Endothelial cell of umbilical vein (primary cell): ENCODE results near the gene TEX48. TPM values are rescaled to one million over a fixed set of nuclear protein-coding genes. Genes with fewer than 3 reads are reported as not detected.

ENCODE experiments used
- BruUV-seq: library from RNA; stranded (reverse); fragments of 400-500 nt; replicated peaks from 2 replicates; lab custom pipeline; 2021; lab: Mats Ljungman, UMichigan
- CTCF ChIA-PET: fragments of 300-600, 350-600 bp; sonication (Branson Sonifier 250); formaldehyde crosslinking; loops from one replicate; lab custom pipeline; 2021; ENCODE audit warnings: antibody characterized with exemption, inconsistent platforms; lab: Charles Lee
- POLR2A ChIA-PET: fragments of 300-600, 350-600 bp; sonication (Branson Sonifier 250); formaldehyde crosslinking; loops from one replicate; lab custom pipeline; 2021; ENCODE audit warnings: antibody characterized with exemption, inconsistent platforms; lab: Charles Lee
- DNase-seq: peaks from one replicate; pipeline ENCODE4 v3.0.0-alpha.2; 2011; ENCODE audit warnings: low read depth, low spot score
- FAIRE-seq: peaks from 2 replicates; lab custom pipeline; 2011; peaks lifted over from hg19 to GRCh38; lab: Jason Lieb, UNC
- H2AFZ ChIP-seq: 2 replicates; pipeline ENCODE4 v1.6.0; 2012; ENCODE audit warnings: low read depth, low read length, control low read depth, inconsistent platforms
- H3K27ac ChIP-seq: 2 replicates; pipeline ENCODE4 v1.5.1; 2011; ENCODE audit warnings: low read depth, mild to moderate bottlenecking, control low read depth, low read length, moderate library complexity; ENCODE audit not compliant: insufficient read depth
- H3K27me3 ChIP-seq, 2 experiments: 2 replicates each; pipeline versions ENCODE4 v1.6.0 to v1.6.1; 2011; ENCODE audit warnings: low read length in 2 of 2, mixed read lengths in 1 of 2; ENCODE audit not compliant: control insufficient read depth in 2 of 2, insufficient read depth in 2 of 2
- H3K36me3 ChIP-seq, 2 experiments: 2 replicates in 1 of 2; 3 replicates in 1 of 2; pipeline ENCODE4 v1.5.1; 2011; ENCODE audit warnings: low read length in 2 of 2, mild to moderate bottlenecking in 1 of 2, moderate library complexity in 1 of 2; ENCODE audit not compliant: control insufficient read depth in 2 of 2, insufficient read depth in 2 of 2; ENCODE audit errors: extremely low read depth in 1 of 2
- H3K4me1 ChIP-seq: 3 replicates; pipeline ENCODE4 v1.5.1; 2011; ENCODE audit warnings: mild to moderate bottlenecking, low read length; ENCODE audit not compliant: control insufficient read depth, insufficient read depth; ENCODE audit errors: extremely low read depth
- H3K4me2 ChIP-seq: 2 replicates; pipeline ENCODE4 v1.6.1; 2011; ENCODE audit warnings: low read length, control low read depth, mixed read lengths; ENCODE audit not compliant: insufficient read depth
- H3K4me3 ChIP-seq, 3 experiments: fragments of 200-600 bp in 1 of 3; sonication (generic), shearing (Covaris generic) in 1 of 3; replicated peaks in 1 of 3; 2 replicates each; pipeline ENCODE4 v1.5.1; 2011 to 2016; ENCODE audit warnings: control low read depth in 3 of 3, low read length in 3 of 3, mild to moderate bottlenecking in 2 of 3, inconsistent platforms in 1 of 3, low read depth in 1 of 3, moderate library complexity in 1 of 3; ENCODE audit not compliant: insufficient read depth in 1 of 3
- H3K79me2 ChIP-seq: 2 replicates; pipeline ENCODE4 v1.6.0; 2012; ENCODE audit warnings: low read length, inconsistent platforms; ENCODE audit not compliant: control insufficient read depth, insufficient read depth
- H3K9ac ChIP-seq: replicated peaks from 2 replicates; pipeline ENCODE3; 2011; ENCODE audit warnings: low read length, control low read depth; ENCODE audit not compliant: insufficient read depth; ENCODE audit errors: extremely low read depth
- H3K9me1 ChIP-seq: replicated peaks from 3 replicates; pipeline ENCODE4 v1.6.0; 2011; ENCODE audit warnings: mild to moderate bottlenecking, low read length; ENCODE audit not compliant: control insufficient read depth, insufficient read depth; ENCODE audit errors: extremely low read depth
- H3K9me3 ChIP-seq: replicated peaks from 2 replicates; pipeline ENCODE4 v1.5.1; 2012; ENCODE audit warnings: low read length, inconsistent platforms; ENCODE audit not compliant: control insufficient read depth, insufficient read depth
- H4K20me1 ChIP-seq: replicated peaks from 2 replicates; pipeline ENCODE3; 2011; ENCODE audit warnings: mild to moderate bottlenecking, low read length; ENCODE audit not compliant: control insufficient read depth, insufficient read depth; ENCODE audit errors: extremely low read depth
- EZH2 ChIP-seq: IDR thresholded peaks from 2 replicates; pipeline ENCODE4 v1.6.1; 2012; ENCODE audit warnings: borderline replicate concordance, low read depth, mild to moderate bottlenecking, moderate library complexity, low read length, inconsistent platforms; ENCODE audit not compliant: severe bottlenecking
- FOS ChIP-seq: IDR thresholded peaks from 2 replicates; pipeline ENCODE4 v1.6.1; 2011; ENCODE audit warnings: mild to moderate bottlenecking, low read length, moderate library complexity, borderline replicate concordance; ENCODE audit not compliant: insufficient read depth
- GATA2 ChIP-seq: IDR thresholded peaks from 2 replicates; pipeline ENCODE4 v1.7.0; 2011; ENCODE audit warnings: low read depth, mild to moderate bottlenecking, moderate library complexity, mixed read lengths, low read length; ENCODE audit not compliant: insufficient read length, insufficient read depth
- JUN ChIP-seq: IDR thresholded peaks from 2 replicates; pipeline ENCODE4 v1.6.1; 2011; ENCODE audit warnings: borderline replicate concordance, low read depth; ENCODE audit not compliant: insufficient read length, insufficient read depth
- MAX ChIP-seq: IDR thresholded peaks from 2 replicates; pipeline ENCODE4 v1.6.1; 2011; ENCODE audit not compliant: insufficient read depth, insufficient read length
- MYC ChIP-seq: IDR thresholded peaks from one replicate; pipeline ENCODE4 v1.6.1; 2011; ENCODE audit warnings: mild to moderate bottlenecking, low read depth, low read length
- POLR2A ChIP-seq: IDR thresholded peaks from 2 replicates; pipeline ENCODE4 v1.6.1; 2012; ENCODE audit warnings: low read depth, mild to moderate bottlenecking, control low read depth, low read length
- POLR2AphosphoS5 ChIP-seq: IDR thresholded peaks from 2 replicates; pipeline ENCODE4 v1.6.1; 2012; ENCODE audit warnings: low read depth, mild to moderate bottlenecking, control low read depth, low read length, moderate library complexity; ENCODE audit not compliant: insufficient read depth
- dilution Hi-C: fragments of 300-500 bp; cut with MboI; formaldehyde crosslinking; loops from one replicate; pipeline ENCODE4 v1.15.0; 2019; ENCODE audit warnings: low sequenced_read_pairs; ENCODE audit not compliant: extremely low pct_ligation_motif_present
- intact Hi-C: fragments of 100-400 bp; cut with micrococcal nuclease; formaldehyde crosslinking; loops from one replicate; pipeline ENCODE4 v1.10.0; 2022
- polyA plus RNA-seq, 4 experiments: library from polyadenylated mRNA; depleted of rRNA in 3 of 4; stranded (reverse) in 3 of 4; unstranded in 1 of 4; fragments of >200 nt; gene quantifications; 2 replicates each; pipeline versions ENCODE4 v1.2.1 to v1.2.3, GENCODE V29; 2011 to 2012; ENCODE audit warnings: missing spikeins in 1 of 4
- total RNA-seq: library from RNA; stranded (reverse); gene quantifications from 2 replicates; pipeline ENCODE4 v1.2.3, GENCODE V29; 2021
- TF ChIP-seq, protein P1 (sequence below), 2 donors: IDR thresholded peaks; 1 replicate in 1 of 2; 2 replicates in 1 of 2; pipeline ENCODE4 v1.5.1; 2011; ENCODE audit warnings: low read length in 2 of 2, mild to moderate bottlenecking in 2 of 2, moderate library complexity in 2 of 2, control low read depth in 1 of 2, inconsistent platforms in 1 of 2, low read depth in 1 of 2; ENCODE audit not compliant: insufficient read depth in 1 of 2; ENCODE audit errors: extremely low read depth in 1 of 2

TEX48 gene
- total and polyA plus RNA-seq, 2 donors (not counting 3 experiments of a cell fraction or from before 2014, with no cell fraction given): not detected

GRCh38 chr9:114701988-114702387 is 20.0 kb upstream of the TEX48 start:
- Histone ChIP-seq H3K4me1 (no peaks in the 10 kb centered on the region), H3K27me3 (peaks cover 1 to 4% of the 10 kb centered on the region in 2 experiments), H3K4me3 (no peak overlapping the region), H3K4me2 (no peak overlapping the region), H3K27ac (no peak overlapping the region), H3K79me2 (no peaks in the 10 kb centered on the region), H3K9me3 (no peaks in the 10 kb centered on the region), H3K9ac (no peak overlapping the region), H2AFZ (no peak overlapping the region), H4K20me1 (no peaks in the 10 kb centered on the region), H3K9me1 (no peaks in the 10 kb centered on the region), H3K36me3 (no peaks in the 10 kb centered on the region)
- no peak for FAIRE-seq
- dilution Hi-C loops (no loop called here), intact Hi-C loops (no loop called here)
- CTCF ChIA-PET: interaction anchor here (0.7 kb wide), 1 partner anchor 230 kb away, joined by 3 read pairs; no protein-coding TSS in a partner anchor
- DNase-seq: no peak
- POLR2A ChIA-PET: no interaction called here
- TF ChIP-seq EZH2: no peak
- TF ChIP-seq JUN: no peak
- no peak for TF ChIP-seq FOS
- TF ChIP-seq POLR2AphosphoS5: no peak
- no peak for TF ChIP-seq POLR2A
- BruUV-seq: no TSS peak

DNA sequence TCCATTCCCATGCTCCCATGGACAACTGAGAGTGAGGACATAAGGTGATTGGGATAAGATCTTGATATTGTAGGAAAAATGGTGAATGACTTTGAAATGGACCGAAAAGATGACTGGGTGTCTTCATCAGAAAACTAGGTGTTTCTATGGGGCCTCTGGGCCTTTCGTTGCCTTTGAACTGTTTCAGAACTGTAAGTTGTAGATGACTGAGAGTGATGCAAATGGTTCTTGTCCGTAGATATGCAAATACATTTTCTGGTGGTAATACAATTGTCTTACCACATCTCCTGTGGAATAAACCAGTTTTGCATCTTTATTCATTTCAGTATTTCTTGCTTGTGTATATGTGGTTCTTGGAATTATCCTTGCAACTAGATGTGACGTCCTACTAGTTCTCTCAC is 16.0 kb upstream of the TEX48 start:
- FAIRE-seq: no peak
- H3K4me2 ChIP-seq: no peak overlapping the region
- no peaks in the 10 kb centered on the region for H3K9me3 ChIP-seq
- DNase-seq: no peak
- H3K27me3 ChIP-seq: no peaks in the 10 kb centered on the region
- no peak overlapping the region for H3K9ac ChIP-seq
- no peak for TF ChIP-seq EZH2
- TF ChIP-seq MYC: no peak
- no peak for TF ChIP-seq FOS
- no peak for TF ChIP-seq MAX
- TF ChIP-seq POLR2A: no peak
- no peak for TF ChIP-seq JUN
- TF ChIP-seq GATA2: no peak
- TF ChIP-seq, protein P1, sequence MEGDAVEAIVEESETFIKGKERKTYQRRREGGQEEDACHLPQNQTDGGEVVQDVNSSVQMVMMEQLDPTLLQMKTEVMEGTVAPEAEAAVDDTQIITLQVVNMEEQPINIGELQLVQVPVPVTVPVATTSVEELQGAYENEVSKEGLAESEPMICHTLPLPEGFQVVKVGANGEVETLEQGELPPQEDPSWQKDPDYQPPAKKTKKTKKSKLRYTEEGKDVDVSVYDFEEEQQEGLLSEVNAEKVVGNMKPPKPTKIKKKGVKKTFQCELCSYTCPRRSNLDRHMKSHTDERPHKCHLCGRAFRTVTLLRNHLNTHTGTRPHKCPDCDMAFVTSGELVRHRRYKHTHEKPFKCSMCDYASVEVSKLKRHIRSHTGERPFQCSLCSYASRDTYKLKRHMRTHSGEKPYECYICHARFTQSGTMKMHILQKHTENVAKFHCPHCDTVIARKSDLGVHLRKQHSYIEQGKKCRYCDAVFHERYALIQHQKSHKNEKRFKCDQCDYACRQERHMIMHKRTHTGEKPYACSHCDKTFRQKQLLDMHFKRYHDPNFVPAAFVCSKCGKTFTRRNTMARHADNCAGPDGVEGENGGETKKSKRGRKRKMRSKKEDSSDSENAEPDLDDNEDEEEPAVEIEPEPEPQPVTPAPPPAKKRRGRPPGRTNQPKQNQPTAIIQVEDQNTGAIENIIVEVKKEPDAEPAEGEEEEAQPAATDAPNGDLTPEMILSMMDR (IDR thresholded peaks at IDR 0.05; ENCODE audit: extremely low read depth in 1 of 2, insufficient read depth in 1 of 2, low read depth in 1 of 2, low read length in 2 of 2): no peak
- no peak for TF ChIP-seq POLR2AphosphoS5
- H3K79me2 ChIP-seq: no peaks in the 10 kb centered on the region
- no peaks in the 10 kb centered on the region for H3K9me1 ChIP-seq
- intact Hi-C loops: no loop called here
- ChIA-PET POLR2A (no interaction called here), CTCF (no interaction called here)
- BruUV-seq: no TSS peak
- H3K27ac ChIP-seq: no peak overlapping the region
- no peak overlapping the region for H2AFZ ChIP-seq
- H3K4me1 ChIP-seq: no peaks in the 10 kb centered on the region
- dilution Hi-C loops: no loop called here
- H3K4me3 ChIP-seq: no peak overlapping the region
- H3K36me3 ChIP-seq: no peaks in the 10 kb centered on the region
- H4K20me1 ChIP-seq: no peaks in the 10 kb centered on the region
